ENCODE measurements around the gene ATP2B3. TPM values are rescaled to one million over a fixed set of nuclear protein-coding genes. Genes with fewer than 3 reads are reported as not detected.

The ATP2B3 gene
- total RNA-seq, 4 donors from 2014 or later, result not detected

GRCh38 chrX:153492543-153492942, 24.9 kb upstream of the ATP2B3 start:
- Histone ChIP-seq H3K27ac (no peak overlapping the region), H3K27me3 (no peaks in the 10 kb centered on the region), H3K4me1 (peaks cover 45% of the 10 kb centered on the region), H3K4me3 (no peak overlapping the region), H3K36me3 (no peaks in the 10 kb centered on the region), H3K9me3 (no peaks in the 10 kb centered on the region)
- TF ChIP-seq POLR2A (IDR thresholded peaks at IDR 0.05), result no peak
- TF ChIP-seq POLR2AphosphoS5 (IDR thresholded peaks at IDR 0.05), result no peak
- TF ChIP-seq EP300 (IDR thresholded peaks at IDR 0.05), result no peak
- TF ChIP-seq CTCF (IDR thresholded peaks at IDR 0.05), result no peak
- DNase-seq (ENCODE audit: low spot score in 2 of 2), result no peak
- 79% methylated on average over 12 of the region's 12 CpGs for WGBS

GRCh38 chrX:153493085-153493484, 24.4 kb upstream of the ATP2B3 start:
- H3K4me3 ChIP-seq, result no peak overlapping the region
- H3K4me1 ChIP-seq, result peaks cover 39% of the 10 kb centered on the region
- H3K36me3 ChIP-seq, result no peaks in the 10 kb centered on the region
- H3K27me3 ChIP-seq, result no peaks in the 10 kb centered on the region
- H3K27ac ChIP-seq, result no peak overlapping the region
- no peaks in the 10 kb centered on the region for H3K9me3 ChIP-seq
- TF ChIP-seq CTCF (IDR thresholded peaks at IDR 0.05), result no peak
- no peak for TF ChIP-seq EP300 (IDR thresholded peaks at IDR 0.05)
- TF ChIP-seq POLR2AphosphoS5 (IDR thresholded peaks at IDR 0.05), result no peak
- TF ChIP-seq POLR2A (IDR thresholded peaks at IDR 0.05), result no peak
- no peak for DNase-seq (ENCODE audit: low spot score in 2 of 2)
- WGBS, result 77% methylated on average over 11 of the region's 11 CpGs

- 69% methylated on average over 5 of the region's 12 CpGs for WGBS
- no peak overlapping the region for H3K27ac ChIP-seq
- no peaks in the 10 kb centered on the region for H3K36me3 ChIP-seq
- DNase-seq (ENCODE audit: low spot score in 2 of 2), result no peak
- no peaks in the 10 kb centered on the region for H3K27me3 ChIP-seq
- peaks cover 38% of the 10 kb centered on the region for H3K4me1 ChIP-seq
- TF ChIP-seq POLR2AphosphoS5 (IDR thresholded peaks at IDR 0.05) (no peak), CTCF (IDR thresholded peaks at IDR 0.05) (no peak), POLR2A (IDR thresholded peaks at IDR 0.05) (no peak), EP300 (IDR thresholded peaks at IDR 0.05) (no peak)
- H3K4me3 ChIP-seq, result peak overlapping the region; percentile 36
- H3K9me3 ChIP-seq, result no peaks in the 10 kb centered on the region
These were observed 23.4 kb upstream of the ATP2B3 start for GRCh38 chrX:153494061-153494460.

- peaks cover 44% of the 10 kb centered on the region for H3K4me1 ChIP-seq
- no peak for DNase-seq (ENCODE audit: low spot score in 2 of 2)
- TF ChIP-seq EP300 (IDR thresholded peaks at IDR 0.05) (no peak), CTCF (IDR thresholded peaks at IDR 0.05) (peak in 1 of 2 donors; percentile 13)
- no peaks in the 10 kb centered on the region for H3K9me3 ChIP-seq
- no peaks in the 10 kb centered on the region for H3K36me3 ChIP-seq
- H3K27me3 ChIP-seq, result no peaks in the 10 kb centered on the region
- no peak within 1 kb of the TSS for H3K27ac ChIP-seq
- WGBS, result 40% methylated on average over 21 of the region's 41 CpGs
- H3K4me3 ChIP-seq, result peak within 1 kb of the TSS; percentile 36
These were observed 22.7 kb upstream of the ATP2B3 start, which contains the start of gene BGN for GRCh38 chrX:153494541-153495361. TSS of gene BGN (plus strand) at chrX:153494980. CDS start at chrX:153504632, 9,652 bp downstream.

GRCh38 chrX:153495362-153495751, 22.1 kb upstream of the ATP2B3 start:
- Histone ChIP-seq H3K27ac (no peak overlapping the region), H3K9me3 (no peaks in the 10 kb centered on the region), H3K27me3 (no peaks in the 10 kb centered on the region), H3K4me1 (peaks cover 44% of the 10 kb centered on the region), H3K36me3 (no peaks in the 10 kb centered on the region), H3K4me3 (peak overlapping the region; percentile 36)
- TF ChIP-seq EP300 (IDR thresholded peaks at IDR 0.05) (no peak), POLR2AphosphoS5 (IDR thresholded peaks at IDR 0.05) (no peak), CTCF (IDR thresholded peaks at IDR 0.05) (no peak), POLR2A (IDR thresholded peaks at IDR 0.05) (no peak)
- 22% methylated on average over 17 of the region's 17 CpGs for WGBS
- no peak for DNase-seq (ENCODE audit: low spot score in 2 of 2)

Measured in suprapubic skin (tissue), 4 donors.